GM12878 (cell line): ENCODE data around the gene EXO1.

Source experiments
- CEBPB ChIP-seq, 2 experiments: fragments of 150-350 bp in 1 of 2; IDR thresholded peaks; 2 replicates each; pipeline ENCODE4 v1.6.1; 2012 to 2014; ENCODE audit warnings: low read depth in 2 of 2, low read length in 2 of 2, borderline replicate concordance in 1 of 2, inconsistent platforms in 1 of 2
- POLR2A ChIP-seq: IDR thresholded peaks from 2 replicates; pipeline ENCODE4 v1.6.1; 2011; ENCODE audit warnings: low read depth, mild to moderate bottlenecking, low read length
- SP1 ChIP-seq: IDR thresholded peaks from one replicate; pipeline ENCODE4 v1.6.1; 2011; ENCODE audit warnings: low read depth, low read length
- TAF1 ChIP-seq: IDR thresholded peaks from 2 replicates; pipeline ENCODE4 v1.6.1; 2011; ENCODE audit warnings: mild to moderate bottlenecking, low read depth, low read length, borderline replicate concordance
- TCF12 ChIP-seq: IDR thresholded peaks from 2 replicates; pipeline ENCODE4 v1.6.1; 2011; ENCODE audit warnings: low read depth, mild to moderate bottlenecking, low read length
- TF ChIP-seq, protein P1 (sequence below): IDR thresholded peaks from 2 replicates; pipeline ENCODE4 v1.6.1; 2012; ENCODE audit warnings: low read depth, low read length, improper control_type of control experiment

DNA sequence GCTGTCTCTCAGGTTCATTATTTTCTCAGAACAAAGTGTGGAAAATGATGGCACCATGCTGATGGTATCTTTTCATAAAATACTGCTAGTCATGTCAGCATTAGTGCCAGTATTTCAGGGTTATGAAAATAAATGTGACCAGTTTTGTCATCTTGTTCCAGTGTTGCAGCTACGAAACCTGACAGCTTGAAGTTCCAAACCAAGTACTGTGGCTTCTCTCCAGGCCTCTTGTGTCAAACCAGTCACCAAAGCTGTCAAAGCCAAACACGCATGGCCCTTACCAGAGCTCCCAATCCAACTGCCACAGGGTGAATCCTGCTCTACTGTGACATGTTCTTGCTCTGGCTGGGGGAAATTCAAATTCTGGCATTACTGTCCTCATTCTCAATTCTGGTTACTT is 20.7 kb upstream of the EXO1 start:
- TF ChIP-seq TCF12 (no peak), POLR2A (no peak), SP1 (no peak), CEBPB (IDR thresholded peaks at IDR 0.05; ENCODE audit: borderline replicate concordance in 1 of 2, low read depth in 2 of 2, low read length in 2 of 2) (no peak), TAF1 (no peak)
- TF ChIP-seq, protein P1, sequence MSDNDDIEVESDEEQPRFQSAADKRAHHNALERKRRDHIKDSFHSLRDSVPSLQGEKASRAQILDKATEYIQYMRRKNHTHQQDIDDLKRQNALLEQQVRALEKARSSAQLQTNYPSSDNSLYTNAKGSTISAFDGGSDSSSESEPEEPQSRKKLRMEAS, result no peak
